H4 (cell line): ENCODE measurements around the gene ARAP3. TPM values are rescaled to one million over a fixed set of nuclear protein-coding genes. Genes with fewer than 3 reads are reported as not detected.
"Not testable (repeated sequence)": the region's sequence is repeated elsewhere in the genome, so short reads cannot be mapped to it uniquely, and the experiment has no call there.

Experiments
- DNase-seq: peaks from one replicate; pipeline ENCODE4 v3.0.0-alpha.2; 2015; ENCODE audit warnings: low spot score
- total RNA-seq: library from RNA; depleted of rRNA; stranded (reverse); fragments of >200 nt; shearing (Covaris generic); gene quantifications from 2 replicates; pipeline ENCODE4 v1.2.3, GENCODE V29; 2014; rRNA removed

The ARAP3 gene
- total RNA-seq, result 4.4 and 4.8 TPM in 2 replicates

- DNase-seq, result peak; percentile 81
These were observed at the start of gene ARAP3 for GRCh38 chr5:141681695-141682641. TSS of gene ARAP3 (minus strand) at chr5:141682230. CDS start at chr5:141680486, 1,744 bp downstream.

- DNase-seq, result no peak
These were observed 47.5 kb upstream of the ARAP3 start for GRCh38 chr5:141729387-141730006.

GRCh38 chr5:141725891-141726290, 43.9 kb upstream of the ARAP3 start:
- peak; percentile 29 for DNase-seq

GRCh38 chr5:141725174-141725573, 43.1 kb upstream of the ARAP3 start:
- DNase-seq, result not testable (repeated sequence)

GRCh38 chr5:141722266-141722665, 40.2 kb upstream of the ARAP3 start:
- no peak for DNase-seq

GRCh38 chr5:141717043-141717442, 35.0 kb upstream of the ARAP3 start:
- DNase-seq, result no peak

- DNase-seq, result no peak
These were observed 34.4 kb upstream of the ARAP3 start for GRCh38 chr5:141716468-141716867.

GRCh38 chr5:141716009-141716408, 34.0 kb upstream of the ARAP3 start:
- DNase-seq, result no peak

- DNase-seq, result no peak
These were observed 33.4 kb upstream of the ARAP3 start for GRCh38 chr5:141715346-141715905.

- DNase-seq, result no peak
These were observed 32.7 kb upstream of the ARAP3 start for GRCh38 chr5:141714542-141715310.

GRCh38 chr5:141713616-141714309, 31.7 kb upstream of the ARAP3 start:
- DNase-seq, result no peak

- DNase-seq, result no peak
These were observed 29.7 kb upstream of the ARAP3 start for GRCh38 chr5:141711687-141712086.

- DNase-seq, result no peak
These were observed 27.8 kb upstream of the ARAP3 start for GRCh38 chr5:141709699-141710267.

GRCh38 chr5:141708016-141708415, 26.0 kb upstream of the ARAP3 start:
- DNase-seq, result no peak

GRCh38 chr5:141707510-141707909, 25.5 kb upstream of the ARAP3 start:
- no peak for DNase-seq

GRCh38 chr5:141706121-141706520, 24.1 kb upstream of the ARAP3 start:
- no peak for DNase-seq

GRCh38 chr5:141705469-141705868, 23.4 kb upstream of the ARAP3 start:
- DNase-seq, result no peak

- no peak for DNase-seq
These were observed 22.8 kb upstream of the ARAP3 start for GRCh38 chr5:141704782-141705297.

- no peak for DNase-seq
These were observed 21.1 kb upstream of the ARAP3 start for GRCh38 chr5:141703133-141703561.

- no peak for DNase-seq
These were observed 19.5 kb upstream of the ARAP3 start for GRCh38 chr5:141701360-141702119.
